Uterus (tissue), 2 donors: ENCODE results near the gene NCOR1.

ENCODE experiments used
- CTCF ChIP-seq, 4 experiments: fragments of 200-600 bp in 2 of 4; fragments of 450-650 bp in 2 of 4; sonication (generic) in 2 of 4; IDR thresholded peaks; one replicate each; pipeline ENCODE4 v1.5.1; 2016 to 2019; ENCODE audit warnings: antibody characterized with exemption in 4 of 4, mild to moderate bottlenecking in 2 of 4, moderate library complexity in 1 of 4
- POLR2A ChIP-seq, 2 donors: fragments of 450-650 bp; IDR thresholded peaks; one replicate each; pipeline ENCODE4 v1.6.1; 2016; ENCODE audit warnings: antibody characterized with exemption in 2 of 2, mild to moderate bottlenecking in 1 of 2, moderate library complexity in 1 of 2

GRCh38 chr17:16140854-16141253 is 74.5 kb downstream of the NCOR1 start:
- TF ChIP-seq POLR2A (IDR thresholded peaks at IDR 0.05) (no peak), CTCF (IDR thresholded peaks at IDR 0.05) (no peak)
